HL-60 (cell line): Measurements from ENCODE around the gene ORC5.

Experiments
- DNase-seq, 2 experiments: peaks; one replicate each; pipeline ENCODE4 v3.0.0-alpha.2; 2010 to 2020; ENCODE audit warnings: low read depth in 1 of 2, low spot score in 1 of 2
- H3K27ac ChIP-seq: fragments of 250-450 bp; sonication (Bioruptor Pico); replicated peaks from 2 replicates; pipeline ENCODE4 v1.5.1; 2020; ENCODE audit warnings: mild to moderate bottlenecking, moderate library complexity
- H3K27me3 ChIP-seq: fragments of 250-450 bp; sonication (Bioruptor Pico); 2 replicates; pipeline ENCODE4 v1.5.1; 2021; ENCODE audit warnings: mild to moderate bottlenecking, moderate library complexity; ENCODE audit not compliant: insufficient read depth, poor library complexity, severe bottlenecking
- H3K4me3 ChIP-seq: replicated peaks from 2 replicates; pipeline ENCODE4 v1.5.1; 2011; ENCODE audit warnings: mild to moderate bottlenecking, control low read depth, low read length; ENCODE audit not compliant: insufficient read depth
- CTCF ChIP-seq: IDR thresholded peaks from one replicate; pipeline ENCODE4 v1.5.1; 2011; ENCODE audit warnings: low read length, control low read depth, inconsistent platforms; ENCODE audit not compliant: insufficient read depth
- GABPA ChIP-seq: IDR thresholded peaks from 2 replicates; pipeline ENCODE4 v1.6.1; 2012; ENCODE audit warnings: low read depth
- POLR2AphosphoS5 ChIP-seq: IDR thresholded peaks from 2 replicates; pipeline ENCODE4 v1.6.1; 2012; ENCODE audit warnings: low read depth
- REST ChIP-seq: IDR thresholded peaks from 2 replicates; pipeline ENCODE4 v1.6.1; 2012; ENCODE audit warnings: low read depth; ENCODE audit not compliant: insufficient replicate concordance
- SPI1 ChIP-seq: IDR thresholded peaks from 2 replicates; pipeline ENCODE4 v1.6.1; 2012; ENCODE audit warnings: low read depth, mild to moderate bottlenecking, borderline replicate concordance

The ORC5 gene

GRCh38 chr7:104136561-104136960 lies 71.3 kb downstream of the ORC5 start:
- Histone ChIP-seq H3K27me3 (no peaks in the 10 kb centered on the region), H3K27ac (no peak overlapping the region), H3K4me3 (no peak overlapping the region)
- no peak for TF ChIP-seq POLR2AphosphoS5
- TF ChIP-seq GABPA = no peak
- TF ChIP-seq REST = no peak
- no peak for TF ChIP-seq SPI1
- TF ChIP-seq CTCF = no peak
- DNase-seq = no peak

GRCh38 chr7:104135760-104136558 lies 71.9 kb downstream of the ORC5 start:
- Histone ChIP-seq H3K4me3 (no peak overlapping the region), H3K27ac (no peak overlapping the region), H3K27me3 (no peaks in the 10 kb centered on the region)
- TF ChIP-seq REST (no peak), CTCF (no peak), GABPA (no peak), SPI1 (no peak)
- no peak for DNase-seq

- DNase-seq = no peak
- H3K4me3 ChIP-seq = no peak overlapping the region
- no peak overlapping the region for H3K27ac ChIP-seq
- H3K27me3 ChIP-seq = no peaks in the 10 kb centered on the region
- TF ChIP-seq GABPA (no peak), SPI1 (no peak), REST (no peak), CTCF (no peak), POLR2AphosphoS5 (no peak)
Observed at GRCh38 chr7:104133238-104133637, 74.6 kb downstream of the ORC5 start.
